ENCODE data around the gene SKP1.

SKP1 gene

GRCh38 chr5:134111741-134112647, 64.8 kb downstream of the SKP1 start:
- DNase-seq = no peak

- no peak for DNase-seq
Measured at GRCh38 chr5:134110382-134110781, 66.4 kb downstream of the SKP1 start.

DNA sequence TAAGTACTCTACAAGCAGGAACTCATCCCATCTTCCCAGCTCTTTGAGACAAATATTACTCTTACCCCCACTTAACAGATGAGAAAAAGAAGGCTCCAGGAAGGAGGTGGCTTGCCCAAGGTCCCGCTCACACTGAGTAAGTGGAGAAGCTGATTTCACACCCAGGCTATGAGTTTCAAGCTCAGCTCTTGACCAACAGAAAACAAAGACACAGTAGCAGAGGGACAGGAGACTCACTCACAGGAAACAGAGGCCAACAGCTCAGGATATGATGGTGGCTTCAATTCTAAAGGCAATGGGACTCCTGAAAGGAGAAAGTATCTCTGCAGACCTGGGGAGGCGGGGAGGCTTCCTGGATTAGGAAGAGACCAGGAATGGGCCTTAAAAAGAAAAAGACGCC, 69.0 kb downstream of the SKP1 start:
- DNase-seq = no peak

DNA sequence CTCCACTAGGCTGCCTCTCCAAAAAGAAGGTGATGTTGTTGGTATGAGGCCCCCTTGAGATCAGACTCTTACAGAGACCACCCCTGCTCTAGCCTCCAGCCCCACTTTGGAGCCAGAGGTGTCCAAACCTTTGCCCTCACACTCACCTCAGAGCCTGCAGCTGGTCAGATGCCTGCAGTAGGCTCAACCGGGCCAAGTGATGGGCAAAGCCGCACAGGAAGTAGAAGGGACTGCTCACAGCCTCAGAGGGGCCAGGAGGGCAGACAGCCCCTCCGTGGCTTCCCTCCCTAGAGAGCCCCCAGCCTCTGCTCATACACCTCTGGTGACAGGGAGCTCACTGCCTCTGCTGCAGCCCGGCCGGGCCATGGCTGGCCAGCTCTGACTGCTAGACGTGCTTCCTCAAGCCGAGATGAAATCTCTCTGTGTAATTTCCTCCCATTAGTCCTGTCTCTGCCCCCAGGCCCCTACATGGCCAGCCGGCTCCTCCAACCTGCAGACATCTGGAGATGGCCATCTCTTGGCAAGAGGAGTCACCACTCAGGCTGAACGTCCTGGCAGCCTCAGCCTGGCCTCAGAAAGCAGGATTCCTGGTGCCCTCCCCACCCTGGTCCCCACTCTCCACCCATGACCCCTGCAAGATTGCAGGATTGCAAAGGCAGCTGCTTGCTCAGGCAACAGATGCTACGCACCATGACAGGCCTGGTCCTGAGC, 69.6 kb downstream of the SKP1 start:
- no peak for DNase-seq

DNA sequence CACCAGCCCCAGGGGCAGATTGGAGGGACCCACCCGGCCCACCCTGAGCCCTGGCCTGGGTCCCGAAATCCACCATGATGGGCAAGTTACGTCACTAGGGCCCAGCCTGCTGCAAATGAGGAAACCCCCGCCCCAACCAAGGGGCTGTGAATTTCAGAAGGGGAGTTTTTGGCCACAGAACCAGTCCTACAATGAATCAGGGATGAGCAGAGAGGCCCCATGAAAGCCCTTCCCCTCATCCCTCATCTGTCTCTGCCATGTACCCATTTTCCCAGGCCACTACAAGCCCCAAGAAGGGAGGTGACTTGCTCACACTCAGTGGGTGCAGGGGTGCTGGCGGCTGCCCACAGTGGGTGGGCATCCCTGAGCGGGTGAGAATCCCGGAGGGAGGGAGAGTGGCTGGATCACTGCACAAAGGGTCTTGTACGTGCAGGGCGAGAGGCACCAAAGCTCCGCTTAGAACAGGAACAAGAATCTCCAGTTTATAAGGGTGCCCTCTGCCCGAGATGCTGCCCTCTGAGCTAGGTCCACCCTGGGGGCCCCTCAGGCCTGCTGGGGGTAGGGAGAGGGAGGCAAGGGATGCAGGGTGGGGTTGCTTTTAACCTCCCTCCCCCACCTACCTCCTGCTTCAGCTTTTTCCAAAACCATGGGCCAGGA, 72.6 kb downstream of the SKP1 start:
- no peak for DNase-seq

- no peak for DNase-seq
Measured at GRCh38 chr5:134103397-134103796, 73.4 kb downstream of the SKP1 start.

GRCh38 chr5:134101686-134102439, 74.9 kb downstream of the SKP1 start:
- peak; percentile 56 to 64 for DNase-seq

DNA sequence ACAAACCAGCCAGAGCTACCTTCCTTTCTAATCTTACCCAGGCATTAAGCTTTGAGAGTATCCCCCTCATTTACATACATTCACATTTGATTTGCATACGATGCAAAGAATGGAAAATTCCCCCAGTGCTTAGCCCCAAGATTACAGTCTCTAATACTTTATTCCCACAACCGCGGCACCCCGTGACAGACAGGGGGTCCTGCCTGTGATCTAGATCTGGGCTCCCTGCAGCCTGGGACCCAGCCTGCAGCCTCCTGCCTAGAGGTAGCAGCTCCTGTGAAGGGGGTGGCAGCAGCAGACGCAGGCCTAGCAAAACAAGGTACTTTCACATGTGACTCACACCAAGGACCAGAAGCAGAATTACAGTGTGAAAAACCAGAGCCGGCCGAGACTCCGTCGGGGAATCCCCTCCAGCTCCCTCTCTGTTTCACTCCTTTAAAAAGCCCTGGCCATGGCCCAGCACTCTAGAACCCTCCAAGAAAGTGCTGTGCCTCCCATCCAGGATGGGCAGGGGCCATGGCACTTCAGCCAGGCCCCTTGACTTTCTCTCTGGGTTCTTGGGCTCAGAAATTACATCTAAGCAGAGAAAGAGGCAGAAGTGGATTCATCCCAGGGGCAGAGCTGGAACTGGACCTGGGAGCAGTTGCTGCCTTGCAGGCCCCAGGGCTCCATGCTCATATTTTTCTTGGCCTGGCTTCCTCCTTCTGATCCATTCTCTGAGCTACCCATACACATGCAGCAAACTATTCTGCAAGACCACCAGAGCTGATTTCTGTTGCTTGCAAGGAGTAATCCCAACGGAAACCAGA, 76.3 kb downstream of the SKP1 start:
- DNase-seq = no peak

- DNase-seq = no peak
Measured at GRCh38 chr5:134099939-134100282, 76.8 kb downstream of the SKP1 start.

GRCh38 chr5:134099288-134099872, 77.4 kb downstream of the SKP1 start:
- no peak for DNase-seq

Measured in inflammatory macrophage (primary cell).